ENCODE measurements around the gene WDR27.

The WDR27 gene

GRCh38 chr6:169577236-169577635, 124.6 kb downstream of the WDR27 start:
- TF ChIP-seq CTCF (IDR thresholded peaks at IDR 0.05): no peak
- no peak overlapping the region for H3K4me3 ChIP-seq
- H3K27ac ChIP-seq: no peak overlapping the region
- DNase-seq (ENCODE audit: low spot score): no peak

DNA sequence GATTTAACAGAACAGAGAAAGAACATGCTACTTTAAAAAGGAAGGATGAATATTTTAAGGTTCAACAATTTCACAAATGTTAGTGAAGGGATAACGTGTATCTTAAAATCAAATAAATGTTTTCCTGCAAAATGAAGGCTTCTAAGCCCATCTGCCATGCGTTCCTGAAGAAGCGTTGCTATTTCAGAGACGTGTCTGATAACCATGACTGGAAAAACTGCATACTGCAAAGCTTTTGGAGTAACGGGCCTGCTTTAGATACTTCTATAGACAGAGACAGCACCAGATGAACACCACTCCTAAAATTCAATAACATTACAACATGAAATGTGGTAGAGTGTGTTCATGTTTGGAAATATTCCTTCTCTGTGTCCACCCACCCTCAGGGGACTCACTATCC, 126.0 kb downstream of the WDR27 start:
- DNase-seq (ENCODE audit: low spot score): no peak
- H3K4me3 ChIP-seq: no peak overlapping the region
- TF ChIP-seq CTCF (IDR thresholded peaks at IDR 0.05): no peak

DNA sequence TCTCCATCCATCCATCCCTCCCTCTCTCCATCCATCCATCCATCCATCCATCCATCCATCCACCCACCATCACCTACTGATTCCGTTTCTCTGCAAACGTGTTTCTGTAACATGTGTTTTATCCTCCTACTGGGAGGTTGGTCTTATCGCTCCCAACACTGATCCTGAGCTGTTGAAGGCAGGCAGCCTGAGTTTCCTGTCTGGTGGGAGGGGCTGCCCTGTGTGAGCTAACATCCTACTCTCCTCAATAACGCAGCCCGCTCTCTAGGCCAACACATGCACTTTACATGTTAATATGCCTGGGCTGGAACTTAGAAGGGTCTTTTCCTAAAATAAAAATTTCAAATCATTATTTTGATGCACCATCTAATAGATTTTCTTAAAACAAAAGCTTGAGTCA, 126.5 kb downstream of the WDR27 start:
- Histone ChIP-seq H3K4me3 (no peak overlapping the region), H3K27ac (no peak overlapping the region)
- no peak for TF ChIP-seq CTCF (IDR thresholded peaks at IDR 0.05)
- DNase-seq (ENCODE audit: low spot score): no peak

More for the DNA sequence above, 126.0 kb downstream of the WDR27 start:
- no peak overlapping the region for H3K27ac ChIP-seq

GRCh38 chr6:169574420-169574819, 127.4 kb downstream of the WDR27 start:
- no peak for TF ChIP-seq CTCF (IDR thresholded peaks at IDR 0.05)
- H3K4me3 ChIP-seq: no peak overlapping the region
- DNase-seq (ENCODE audit: low spot score): no peak
- H3K27ac ChIP-seq: no peak overlapping the region

- TF ChIP-seq CTCF (IDR thresholded peaks at IDR 0.05): no peak
- no peak for DNase-seq (ENCODE audit: low spot score)
- Histone ChIP-seq H3K27ac (no peak overlapping the region), H3K4me3 (no peak overlapping the region)
These were observed 127.9 kb downstream of the WDR27 start for GRCh38 chr6:169573883-169574282.

DNA sequence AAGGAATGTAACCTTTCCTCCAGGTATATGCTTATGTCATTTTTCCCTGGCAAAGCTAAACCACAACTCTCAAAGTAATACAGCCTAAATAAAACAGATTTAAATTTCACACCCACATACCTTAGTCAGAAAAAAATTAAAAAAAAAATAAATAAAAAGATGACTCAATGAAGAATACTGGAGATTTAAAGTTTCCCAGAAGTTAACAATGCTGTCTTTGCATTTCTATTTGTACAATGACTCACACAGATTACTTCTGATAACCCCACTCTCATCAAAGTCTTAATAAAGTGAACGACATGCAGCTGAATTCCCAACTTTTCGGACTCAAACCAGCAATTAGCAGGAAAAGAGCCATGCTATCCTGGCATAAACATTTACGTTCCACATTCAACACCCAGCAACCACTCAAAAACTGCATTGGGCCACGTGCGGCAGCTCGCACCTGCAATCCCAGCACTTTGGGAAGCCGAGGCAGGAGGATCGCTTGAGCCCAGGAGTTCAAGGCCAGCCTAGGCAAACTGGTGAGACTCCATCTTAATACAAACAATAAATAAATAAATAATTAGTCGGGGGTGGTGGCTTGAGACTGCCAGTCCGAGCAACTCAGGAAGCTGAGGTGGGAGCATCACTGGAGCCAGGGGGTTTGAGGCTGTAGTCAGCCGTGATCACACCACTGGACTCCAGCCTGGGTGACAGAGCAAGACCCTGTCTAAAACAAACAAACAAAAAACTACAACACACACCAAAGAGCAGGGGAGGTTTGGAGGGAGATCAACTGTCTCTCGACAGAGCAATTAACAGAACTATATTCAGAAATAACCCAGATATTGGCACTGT, 130.5 kb downstream of the WDR27 start:
- no peak for TF ChIP-seq CTCF (IDR thresholded peaks at IDR 0.05)
- Histone ChIP-seq H3K27ac (no peak overlapping the region), H3K4me3 (no peak overlapping the region)
- no peak for DNase-seq (ENCODE audit: low spot score)
